SK-N-SH (cell line): ENCODE data around the gene SPINK6. TPM values are rescaled to one million over a fixed set of nuclear protein-coding genes. Genes with fewer than 3 reads are reported as not detected.

Source experiments
- CTCF ChIA-PET: fragments of 300-600, 350-600 bp; formaldehyde crosslinking; extraction: SDS; loops from one replicate; lab custom pipeline; 2021; lab: Yijun Ruan, JAX
- POLR2A ChIA-PET: fragments of 350-600 bp; sonication (Branson Sonifier 250); formaldehyde crosslinking; extraction: SDS; loops from one replicate; lab custom pipeline; 2020; ENCODE audit warnings: antibody characterized with exemption, inconsistent platforms; lab: Yijun Ruan, JAX
- DNase-seq: peaks from one replicate; pipeline ENCODE4 v3.0.0; 2012
- H2AFZ ChIP-seq: fragments of 200-600 bp; sonication (generic); 2 replicates; pipeline ENCODE4 v1.8.1; 2016; ENCODE audit warnings: antibody characterized with exemption, mild to moderate bottlenecking, low read depth
- H3F3A ChIP-seq: fragments of 200-600 bp; sonication (generic); replicated peaks from 2 replicates; pipeline ENCODE3; 2016; ENCODE audit warnings: antibody characterized with exemption, mild to moderate bottlenecking; ENCODE audit not compliant: insufficient read depth
- H3K27ac ChIP-seq, 2 experiments: fragments of 200-500 bp in 1 of 2; fragments of 200-600 bp in 1 of 2; sonication (Bioruptor generic) in 1 of 2; sonication (generic), shearing (Covaris generic) in 1 of 2; 2 replicates each; pipeline versions ENCODE4 v1.5.1 to v1.6.1; 2014 to 2016; ENCODE audit warnings: low read depth in 2 of 2, inconsistent platforms in 1 of 2, low read length in 1 of 2, mild to moderate bottlenecking in 1 of 2, mixed read lengths in 1 of 2
- H3K27me3 ChIP-seq: fragments of 200-600 bp; sonication (generic), shearing (Covaris generic); 2 replicates; pipeline ENCODE4 v1.6.1; 2016; ENCODE audit warnings: mixed run types; ENCODE audit not compliant: insufficient read depth
- H3K36me3 ChIP-seq, 2 experiments: fragments of 200-500 bp in 1 of 2; fragments of 200-600 bp in 1 of 2; sonication (Bioruptor generic) in 1 of 2; sonication (generic) in 1 of 2; replicated peaks in 1 of 2; 2 replicates each; pipeline versions ENCODE3 to v1.5.1; 2014 to 2016; ENCODE audit warnings: low read length in 1 of 2, mild to moderate bottlenecking in 1 of 2; ENCODE audit not compliant: insufficient read depth in 2 of 2, control insufficient read depth in 1 of 2
- H3K4me1 ChIP-seq, 2 experiments: fragments of 200-500 bp in 1 of 2; fragments of 200-600 bp in 1 of 2; sonication (Bioruptor generic) in 1 of 2; sonication (generic), shearing (Covaris generic) in 1 of 2; 2 replicates each; pipeline versions ENCODE4 v1.5.1 to v1.6.1; 2014 to 2016; ENCODE audit warnings: low read depth in 1 of 2, low read length in 1 of 2, mixed run types in 1 of 2; ENCODE audit not compliant: insufficient read depth in 2 of 2, control insufficient read depth in 1 of 2
- H3K4me2 ChIP-seq: fragments of 200-600 bp; sonication (generic), shearing (Covaris generic); 2 replicates; pipeline ENCODE4 v1.6.1; 2017; ENCODE audit warnings: mixed run types
- H3K4me3 ChIP-seq, 2 experiments: fragments of 200-500 bp in 1 of 2; fragments of 200-600 bp in 1 of 2; sonication (Bioruptor generic) in 1 of 2; sonication (generic), shearing (Covaris generic) in 1 of 2; 2 replicates each; pipeline versions ENCODE4 v1.5.1 to v1.8.1; 2014 to 2016; ENCODE audit warnings: low read depth in 2 of 2, inconsistent platforms in 1 of 2, low read length in 1 of 2, mild to moderate bottlenecking in 1 of 2, mixed read lengths in 1 of 2, moderate library complexity in 1 of 2
- H3K79me2 ChIP-seq: fragments of 200-600 bp; sonication (generic); 2 replicates; pipeline ENCODE4 v1.8.1; 2017; ENCODE audit warnings: mild to moderate bottlenecking; ENCODE audit not compliant: insufficient read depth
- H3K9ac ChIP-seq: fragments of 200-600 bp; sonication (generic); 2 replicates; pipeline ENCODE4 v1.6.1; 2017; ENCODE audit warnings: mixed run types
- H3K9me2 ChIP-seq: fragments of 200-600 bp; sonication (generic); 2 replicates; pipeline ENCODE4 v1.6.1; 2017; ENCODE audit warnings: mixed run types
- H3K9me3 ChIP-seq: fragments of 200-600 bp; sonication (generic); 2 replicates; pipeline ENCODE4 v1.6.1; 2017; ENCODE audit warnings: mixed run types, mild to moderate bottlenecking, moderate library complexity
- H4K20me1 ChIP-seq: fragments of 200-600 bp; sonication (generic); 2 replicates; pipeline ENCODE4 v1.6.1; 2017; ENCODE audit warnings: mild to moderate bottlenecking, mixed run types; ENCODE audit not compliant: insufficient read depth
- CHD2 ChIP-seq: fragments of 150-350 bp; IDR thresholded peaks from 2 replicates; pipeline ENCODE4 v1.6.1; 2018; ENCODE audit warnings: low read length; ENCODE audit not compliant: partially characterized antibody
- FOSL2 ChIP-seq: IDR thresholded peaks from 2 replicates; pipeline ENCODE4 v1.4.0; 2012; ENCODE audit warnings: low read depth, mild to moderate bottlenecking, moderate library complexity, borderline replicate concordance
- GABPA ChIP-seq: IDR thresholded peaks from 2 replicates; pipeline ENCODE4 v1.4.0; 2012; ENCODE audit warnings: low read depth, mild to moderate bottlenecking
- GATA2 ChIP-seq: sonication (generic); formaldehyde crosslinking; IDR thresholded peaks from 2 replicates; pipeline ENCODE4 v1.5.0; 2020; ENCODE audit warnings: mild to moderate bottlenecking, missing genetic modification reagents
- JUND ChIP-seq: IDR thresholded peaks from 2 replicates; pipeline ENCODE4 v1.4.0; 2012
- MAX ChIP-seq: IDR thresholded peaks from 2 replicates; pipeline ENCODE4 v1.4.0; 2012; ENCODE audit warnings: low read depth
- MEF2A ChIP-seq: IDR thresholded peaks from 2 replicates; pipeline ENCODE4 v1.4.0; 2012; ENCODE audit warnings: low read depth, borderline replicate concordance
- MXI1 ChIP-seq: IDR thresholded peaks from 2 replicates; pipeline ENCODE4 v1.6.1; 2012; ENCODE audit warnings: mild to moderate bottlenecking, low read depth, low read length, improper control_type of control experiment
- NFIC ChIP-seq: IDR thresholded peaks from 2 replicates; pipeline ENCODE4 v1.4.0; 2012; ENCODE audit warnings: borderline replicate concordance
- NRF1 ChIP-seq: IDR thresholded peaks from 2 replicates; pipeline ENCODE4 v1.6.1; 2012; ENCODE audit warnings: low read depth, mild to moderate bottlenecking, low read length
- POLR2AphosphoS5 ChIP-seq: IDR thresholded peaks from 2 replicates; pipeline ENCODE4 v1.6.1; 2012; ENCODE audit warnings: low read depth, low read length
- REST ChIP-seq: IDR thresholded peaks from 2 replicates; pipeline ENCODE4 v1.6.1; 2012; ENCODE audit warnings: mild to moderate bottlenecking, low read depth, low read length, moderate library complexity
- RXRA ChIP-seq: IDR thresholded peaks from 2 replicates; pipeline ENCODE4 v1.4.0; 2012; ENCODE audit warnings: low read depth, mild to moderate bottlenecking, borderline replicate concordance
- SIN3A ChIP-seq: IDR thresholded peaks from 2 replicates; pipeline ENCODE4 v1.6.1; 2012; ENCODE audit warnings: low read depth, mild to moderate bottlenecking, low read length, moderate library complexity, borderline replicate concordance
- TEAD4 ChIP-seq: IDR thresholded peaks from 2 replicates; pipeline ENCODE4 v1.4.0; 2012; ENCODE audit warnings: mild to moderate bottlenecking, borderline replicate concordance; ENCODE audit not compliant: insufficient read depth
- YY1 ChIP-seq: IDR thresholded peaks from 2 replicates; pipeline ENCODE4 v1.4.0; 2012; ENCODE audit warnings: low read depth, mild to moderate bottlenecking
- WGBS: methylation state at CpG from one replicate; pipeline ENCODE4 v1.1.6; 2017; ENCODE audit warnings: low lambda C conversion rate; 5-methylcytosine and 5-hydroxymethylcytosine counted together
- polyA plus RNA-seq, 3 experiments: library from polyadenylated mRNA; depleted of rRNA; stranded (reverse); fragments of >200 nt; gene quantifications; 2 replicates each; pipeline ENCODE4 v1.2.3, GENCODE V29; 2012
- TF ChIP-seq, protein P1 (sequence below): fragments of 200-600 bp; sonication (generic); IDR thresholded peaks from 2 replicates; pipeline ENCODE4 v1.6.1; 2017; ENCODE audit warnings: antibody characterized with exemption, mild to moderate bottlenecking, moderate library complexity
- TF ChIP-seq, protein P2 (sequence below): IDR thresholded peaks from 2 replicates; pipeline ENCODE4 v1.4.0; 2012; ENCODE audit warnings: low read depth, borderline replicate concordance

SPINK6 gene
- polyA plus RNA-seq, 1 of the 3 experiments (the other 2 are of a cell fraction), result not detected

GRCh38 chr5:148224117-148224742, 21.4 kb downstream of the SPINK6 start:
- no peaks in the 10 kb centered on the region for H3K36me3 ChIP-seq
- ChIA-PET POLR2A (no interaction called here), CTCF (interaction anchor here (0.7 kb wide), 1 partner anchor 31 kb away, joined by 3 read pairs; no protein-coding TSS in a partner anchor)
- no peak overlapping the region for H3K4me2 ChIP-seq
- H2AFZ ChIP-seq, result no peak overlapping the region
- H3K27ac ChIP-seq, result no peak overlapping the region
- 18% methylated on average over 2 of the region's 2 CpGs for WGBS
- H3K4me1 ChIP-seq, result no peaks in the 10 kb centered on the region
- H3K79me2 ChIP-seq, result no peaks in the 10 kb centered on the region
- H3K9me2 ChIP-seq, result no peaks in the 10 kb centered on the region
- no peak for TF ChIP-seq MEF2A
- no peak for TF ChIP-seq FOSL2
- no peak for TF ChIP-seq NRF1
- TF ChIP-seq, all 33 proteins: peak for 0
- Histone ChIP-seq H3K9me3 (no peaks in the 10 kb centered on the region), H3K9ac (no peak overlapping the region), H4K20me1 (no peaks in the 10 kb centered on the region), H3F3A (no peaks in the 10 kb centered on the region), H3K27me3 (no peaks in the 10 kb centered on the region), H3K4me3 (no peak overlapping the region)
- no peak for DNase-seq

DNA sequence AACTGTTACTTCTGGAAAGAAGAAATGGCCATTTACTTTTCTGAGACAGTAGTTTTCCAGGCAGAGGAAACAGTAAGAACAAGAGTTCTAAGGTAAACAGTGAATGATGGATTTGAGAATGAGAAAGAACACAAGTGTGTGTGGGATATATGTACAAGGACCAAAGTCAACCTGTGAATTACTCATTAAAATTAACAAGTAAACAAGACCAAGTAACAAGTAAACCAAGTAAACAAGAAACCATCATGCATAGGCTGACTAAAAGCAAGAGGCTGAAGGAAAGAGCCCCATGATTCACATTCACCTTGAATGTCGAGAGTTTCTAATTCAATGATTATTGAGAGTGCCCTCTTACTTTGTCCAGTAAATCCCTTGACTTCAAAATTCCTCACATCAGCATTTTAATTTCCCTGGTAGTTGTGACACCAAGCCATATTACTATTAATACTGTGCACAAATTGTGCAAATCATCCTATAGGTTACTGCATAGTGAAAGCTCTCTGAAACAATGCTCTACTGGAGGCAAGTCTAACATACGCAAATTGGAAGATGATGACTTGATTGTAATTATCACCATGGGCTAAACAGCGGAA, 25.6 kb downstream of the SPINK6 start:
- H3K27me3 ChIP-seq, result no peaks in the 10 kb centered on the region
- 38% methylated on average over 3 of the region's 3 CpGs for WGBS
- no peaks in the 10 kb centered on the region for H3K4me1 ChIP-seq
- H3K9ac ChIP-seq, result no peak overlapping the region
- no peak overlapping the region for H3K27ac ChIP-seq
- H3K9me2 ChIP-seq, result no peaks in the 10 kb centered on the region
- H3K36me3 ChIP-seq, result no peaks in the 10 kb centered on the region
- no peaks in the 10 kb centered on the region for H3K79me2 ChIP-seq
- H3K9me3 ChIP-seq, result no peaks in the 10 kb centered on the region
- POLR2A ChIA-PET, result no interaction called here
- DNase-seq, result no peak
- no peak for TF ChIP-seq REST
- TF ChIP-seq YY1, result no peak
- no peak for TF ChIP-seq POLR2AphosphoS5
- no peak for TF ChIP-seq JUND
- TF ChIP-seq, protein P1, sequence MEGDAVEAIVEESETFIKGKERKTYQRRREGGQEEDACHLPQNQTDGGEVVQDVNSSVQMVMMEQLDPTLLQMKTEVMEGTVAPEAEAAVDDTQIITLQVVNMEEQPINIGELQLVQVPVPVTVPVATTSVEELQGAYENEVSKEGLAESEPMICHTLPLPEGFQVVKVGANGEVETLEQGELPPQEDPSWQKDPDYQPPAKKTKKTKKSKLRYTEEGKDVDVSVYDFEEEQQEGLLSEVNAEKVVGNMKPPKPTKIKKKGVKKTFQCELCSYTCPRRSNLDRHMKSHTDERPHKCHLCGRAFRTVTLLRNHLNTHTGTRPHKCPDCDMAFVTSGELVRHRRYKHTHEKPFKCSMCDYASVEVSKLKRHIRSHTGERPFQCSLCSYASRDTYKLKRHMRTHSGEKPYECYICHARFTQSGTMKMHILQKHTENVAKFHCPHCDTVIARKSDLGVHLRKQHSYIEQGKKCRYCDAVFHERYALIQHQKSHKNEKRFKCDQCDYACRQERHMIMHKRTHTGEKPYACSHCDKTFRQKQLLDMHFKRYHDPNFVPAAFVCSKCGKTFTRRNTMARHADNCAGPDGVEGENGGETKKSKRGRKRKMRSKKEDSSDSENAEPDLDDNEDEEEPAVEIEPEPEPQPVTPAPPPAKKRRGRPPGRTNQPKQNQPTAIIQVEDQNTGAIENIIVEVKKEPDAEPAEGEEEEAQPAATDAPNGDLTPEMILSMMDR, result no peak
- no peak for TF ChIP-seq MAX
- TF ChIP-seq NRF1, result no peak
- no peak for TF ChIP-seq GABPA
- TF ChIP-seq MEF2A, result no peak
- no peak for TF ChIP-seq NFIC
- TF ChIP-seq MXI1, result no peak
- TF ChIP-seq TEAD4, result no peak
- TF ChIP-seq CHD2, result no peak
- TF ChIP-seq GATA2, result no peak
- TF ChIP-seq, protein P2, sequence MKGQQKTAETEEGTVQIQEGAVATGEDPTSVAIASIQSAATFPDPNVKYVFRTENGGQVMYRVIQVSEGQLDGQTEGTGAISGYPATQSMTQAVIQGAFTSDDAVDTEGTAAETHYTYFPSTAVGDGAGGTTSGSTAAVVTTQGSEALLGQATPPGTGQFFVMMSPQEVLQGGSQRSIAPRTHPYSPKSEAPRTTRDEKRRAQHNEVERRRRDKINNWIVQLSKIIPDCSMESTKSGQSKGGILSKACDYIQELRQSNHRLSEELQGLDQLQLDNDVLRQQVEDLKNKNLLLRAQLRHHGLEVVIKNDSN, result no peak
- no peak for TF ChIP-seq RXRA
- TF ChIP-seq SIN3A, result no peak
- TF ChIP-seq, all 33 proteins: peak for 0
- CTCF ChIA-PET, result interaction anchor here (0.9 kb wide), 1 partner anchor 30 kb away, joined by 3 read pairs; no protein-coding TSS in a partner anchor
- Histone ChIP-seq H3F3A (no peaks in the 10 kb centered on the region), H3K4me3 (no peak overlapping the region), H2AFZ (no peak overlapping the region), H3K4me2 (no peak overlapping the region), H4K20me1 (no peaks in the 10 kb centered on the region)
